HG02943 (cell line): ENCODE results near the gene BEND5.

Source experiments
- ATAC-seq: cut with Tn5 transposase; IDR thresholded peaks from one replicate; pipeline ENCODE4 v1.9.1; 2021; ENCODE audit warnings: mild to moderate bottlenecking, low read depth, moderate library complexity; ENCODE audit not compliant: unreplicated experiment

BEND5 gene

DNA sequence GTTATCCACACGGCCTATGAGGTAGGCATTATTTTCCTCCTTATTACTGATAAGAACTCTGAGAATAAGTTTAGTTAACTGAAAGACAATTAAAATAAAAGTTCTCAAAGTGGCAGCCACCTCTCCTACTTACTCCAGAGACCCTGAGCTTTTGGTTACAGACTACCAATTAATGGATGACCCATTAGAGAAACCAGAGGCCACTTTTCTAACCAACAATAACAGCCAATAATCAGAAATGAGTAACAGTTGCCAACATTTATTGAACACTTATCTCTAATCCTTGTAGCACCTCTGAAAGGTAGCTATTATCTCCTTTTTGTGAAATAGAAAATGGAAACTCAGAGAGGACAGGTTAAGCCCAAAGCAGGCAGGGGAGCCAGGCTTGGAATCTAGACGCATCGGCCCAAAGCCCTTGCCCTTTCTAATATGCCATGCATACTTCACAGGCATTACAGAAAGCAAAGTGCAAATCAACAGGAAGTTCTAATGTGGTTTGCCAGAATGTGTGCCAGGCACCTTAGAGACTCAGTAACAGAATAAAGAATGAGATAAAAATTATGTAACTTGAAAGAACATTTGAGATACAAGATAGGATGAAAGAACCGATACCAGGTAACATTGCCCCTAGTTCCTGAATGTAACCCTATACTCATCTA, 50.0 kb downstream of the BEND5 start:
- ATAC-seq = no peak

DNA sequence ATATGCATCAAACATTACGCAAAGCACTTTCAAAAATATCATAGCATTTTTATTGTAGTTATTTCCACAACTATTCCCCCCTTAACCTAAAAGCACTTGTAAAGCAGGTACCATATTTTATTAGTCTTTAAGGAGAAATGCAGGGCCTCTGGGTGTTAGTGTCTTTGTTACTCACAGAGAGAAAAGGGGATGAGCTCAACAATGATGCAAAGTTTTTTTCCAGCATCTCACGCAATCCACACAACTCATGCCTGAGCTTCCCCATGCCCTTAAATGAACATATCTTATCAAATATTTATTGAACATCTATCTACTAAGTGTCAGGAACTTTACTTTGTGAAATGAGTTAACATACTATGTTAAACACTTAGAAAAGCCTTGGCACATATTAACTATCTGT, 50.6 kb downstream of the BEND5 start:
- ATAC-seq = no peak

DNA sequence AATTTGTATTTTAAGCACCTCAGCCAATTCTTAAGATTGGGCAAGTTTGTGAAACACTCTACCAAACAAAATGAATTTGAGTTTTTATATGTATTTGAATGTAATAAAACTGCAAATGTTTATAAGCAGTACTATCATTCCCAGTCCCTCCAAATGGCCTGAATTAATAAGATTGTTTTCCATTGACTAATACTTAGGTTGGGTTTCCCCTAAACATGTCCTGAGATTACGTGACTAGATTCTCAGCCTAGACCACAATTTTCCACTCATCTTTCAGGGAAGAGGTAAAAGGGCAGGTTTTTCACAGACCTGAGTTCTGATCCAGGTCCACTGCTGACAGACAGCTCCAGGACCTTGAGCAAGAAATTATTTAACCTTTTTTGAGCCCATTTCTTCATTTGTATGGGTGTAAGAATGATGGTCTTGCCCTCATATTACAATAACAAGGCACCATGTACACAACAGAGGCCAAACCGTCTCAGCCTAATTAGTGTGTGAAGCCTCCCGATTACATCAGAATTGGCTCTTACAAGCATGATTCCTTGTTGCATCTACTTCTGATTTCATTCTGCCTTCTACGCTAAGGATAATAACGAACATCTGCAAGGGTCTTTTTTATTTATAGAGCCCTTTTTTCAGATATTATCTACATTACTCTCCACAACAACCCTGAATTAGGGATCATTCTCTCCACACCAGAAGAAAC, 51.2 kb downstream of the BEND5 start:
- ATAC-seq = no peak

DNA sequence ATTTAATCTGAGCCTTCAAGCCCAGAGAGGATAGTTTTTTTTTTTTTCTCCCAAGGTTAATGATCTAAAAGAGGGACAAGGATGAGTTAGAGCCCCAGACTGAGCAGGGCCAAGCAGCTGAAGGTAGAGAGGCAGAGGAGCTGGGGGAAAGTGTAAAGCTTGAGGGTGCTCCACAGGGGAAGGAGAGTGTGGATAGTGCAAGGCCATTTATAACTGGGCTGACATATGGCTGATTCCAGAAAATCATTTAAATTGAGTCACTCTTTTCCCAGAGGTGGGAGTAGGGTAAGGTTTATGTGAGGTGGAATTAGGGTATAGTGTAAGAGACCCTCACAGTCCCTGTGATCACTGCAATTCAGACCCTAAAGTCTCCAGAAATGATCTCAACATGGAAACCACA, 55.8 kb downstream of the BEND5 start:
- no peak for ATAC-seq

- ATAC-seq = no peak
These were observed 58.0 kb downstream of the BEND5 start for GRCh38 chr1:48718705-48719104.

DNA sequence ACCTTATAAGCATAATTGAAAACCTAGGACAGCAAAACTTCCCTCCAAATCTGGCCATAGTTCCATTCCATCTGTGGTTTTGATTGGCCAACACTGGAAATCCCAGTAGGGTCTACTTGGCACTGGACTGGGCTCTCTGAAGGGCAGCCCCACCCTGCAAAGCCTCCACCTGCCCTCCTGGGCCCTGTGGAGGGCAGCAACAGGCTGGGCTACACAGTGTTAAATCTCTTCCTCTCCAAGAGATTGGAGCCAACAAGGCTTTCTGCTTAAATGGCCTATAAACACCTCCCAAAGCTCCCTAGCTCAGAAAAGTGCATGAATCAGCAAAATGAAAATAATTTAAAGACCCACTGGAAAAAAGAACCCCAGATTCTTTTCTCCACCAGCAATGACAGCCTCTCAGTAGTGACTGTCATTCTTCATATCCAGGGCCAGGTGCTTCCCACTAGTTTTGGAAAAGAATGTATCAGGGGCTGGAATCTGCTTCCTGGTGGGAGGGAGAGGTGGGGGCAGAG, 58.5 kb downstream of the BEND5 start:
- ATAC-seq = no peak

DNA sequence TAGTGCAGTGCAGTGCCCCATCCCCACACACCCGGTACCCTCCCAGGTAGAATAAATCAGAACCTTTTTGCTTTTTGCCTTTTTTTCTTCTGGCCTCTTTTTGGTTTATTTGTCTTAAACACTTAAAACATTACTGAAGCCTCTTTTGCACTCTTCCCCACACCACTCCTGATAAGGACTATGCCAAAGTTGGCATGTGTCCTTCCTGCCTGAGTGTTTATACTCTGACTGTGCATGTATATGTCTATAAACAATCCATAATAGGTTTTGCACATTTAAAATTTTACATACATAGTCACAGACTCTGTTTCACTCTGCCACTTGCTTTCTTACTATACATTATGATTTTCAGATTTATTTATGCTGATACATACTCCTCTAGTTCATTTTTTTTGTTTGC, 59.6 kb downstream of the BEND5 start:
- ATAC-seq = no peak

GRCh38 chr1:48715921-48716320, 60.8 kb downstream of the BEND5 start:
- ATAC-seq = no peak

GRCh38 chr1:48710915-48711314, 65.8 kb downstream of the BEND5 start:
- ATAC-seq = no peak

DNA sequence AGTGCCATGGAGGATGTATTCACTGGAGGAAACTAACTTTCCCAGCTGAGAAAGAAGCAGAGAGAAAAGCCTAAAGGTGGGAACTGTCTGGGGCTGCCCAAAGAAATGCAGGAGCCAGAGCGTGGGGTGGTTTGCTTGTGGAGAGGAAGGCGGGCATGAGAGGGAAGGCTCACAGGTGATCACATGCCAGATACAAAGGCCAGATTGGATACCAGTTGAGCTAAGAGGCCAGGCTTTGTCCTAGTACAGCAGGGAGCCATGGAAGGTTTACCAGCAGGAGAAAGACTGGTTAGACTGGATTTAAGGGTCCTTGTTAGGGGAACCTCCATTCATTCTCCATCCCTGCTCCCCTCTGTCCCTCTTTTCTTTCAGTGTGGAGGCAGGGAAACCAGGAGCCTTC, 66.4 kb downstream of the BEND5 start:
- no peak for ATAC-seq

DNA sequence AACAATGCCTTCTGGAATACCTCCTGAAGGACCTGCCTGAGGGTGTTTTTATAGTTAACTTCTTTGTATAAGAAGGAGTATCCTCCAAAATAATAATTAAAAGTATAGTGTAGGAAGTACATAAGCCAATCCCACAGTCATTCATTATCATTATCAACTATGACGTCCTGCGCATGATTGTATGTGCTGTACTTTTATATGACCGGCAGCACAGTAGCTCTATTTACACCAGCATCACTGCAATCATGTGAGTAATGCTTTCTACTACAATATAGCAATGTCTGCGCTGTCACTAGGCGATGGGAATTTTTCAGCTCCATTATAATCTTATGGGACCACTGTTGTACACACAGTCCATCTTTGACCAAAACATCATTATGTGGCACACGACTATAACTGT, 72.0 kb downstream of the BEND5 start:
- ATAC-seq = no peak

- peak; percentile 49 for ATAC-seq
These were observed 75.2 kb downstream of the BEND5 start for GRCh38 chr1:48701445-48701844.

DNA sequence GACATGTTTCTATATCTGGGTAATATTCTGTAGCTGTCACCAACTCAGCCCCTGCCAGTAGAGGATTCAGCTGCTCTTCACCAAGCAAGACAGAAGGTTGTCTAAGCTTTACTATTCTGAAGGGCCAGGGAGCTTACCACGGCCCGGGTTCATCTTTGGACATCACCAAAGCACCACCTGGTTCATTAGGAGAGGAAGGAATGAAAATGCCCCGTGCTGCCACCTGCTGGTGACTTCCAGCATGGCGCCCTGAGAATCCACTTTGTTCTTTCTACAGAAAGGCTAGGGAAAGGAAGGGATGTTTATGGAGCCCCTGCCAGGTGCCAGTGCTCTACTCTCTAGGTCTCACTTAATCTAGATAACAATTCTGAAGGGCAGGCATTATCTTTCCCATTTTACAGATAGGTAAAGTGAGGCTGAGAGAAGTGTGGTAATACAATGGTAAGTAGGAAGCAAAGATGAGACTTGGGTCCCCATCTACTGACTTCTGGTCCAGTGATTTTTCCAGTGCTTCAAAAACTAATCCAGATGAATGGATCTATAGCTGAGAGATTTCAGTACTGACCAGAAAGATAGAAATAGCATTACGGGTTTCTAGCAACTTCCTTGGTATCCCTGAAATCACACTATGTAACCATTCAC, 79.5 kb downstream of the BEND5 start:
- ATAC-seq = no peak

DNA sequence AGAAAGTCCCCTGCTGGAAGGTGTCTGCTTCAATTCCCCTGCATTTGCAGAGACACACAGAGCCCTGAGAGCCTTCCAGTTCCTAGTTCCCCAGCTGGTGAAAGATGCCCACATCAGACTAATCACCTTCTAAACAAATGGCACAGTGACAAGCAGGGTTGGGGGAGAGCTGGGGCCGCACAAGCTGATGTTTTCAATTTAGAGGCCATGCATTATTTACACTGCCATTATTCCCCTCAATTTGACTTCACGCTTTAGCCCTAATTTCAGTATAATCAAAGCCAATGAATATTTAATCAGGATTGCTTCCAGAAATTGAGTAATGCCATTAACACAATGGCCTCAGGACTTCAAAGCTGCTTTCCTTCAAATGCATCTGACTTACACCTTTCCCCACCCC, 81.5 kb downstream of the BEND5 start:
- ATAC-seq = no peak

GRCh38 chr1:48693674-48694320, 82.9 kb downstream of the BEND5 start:
- ATAC-seq = no peak

GRCh38 chr1:48693180-48693579, 83.5 kb downstream of the BEND5 start:
- ATAC-seq = no peak

GRCh38 chr1:48692235-48692634, 84.5 kb downstream of the BEND5 start:
- ATAC-seq = no peak

DNA sequence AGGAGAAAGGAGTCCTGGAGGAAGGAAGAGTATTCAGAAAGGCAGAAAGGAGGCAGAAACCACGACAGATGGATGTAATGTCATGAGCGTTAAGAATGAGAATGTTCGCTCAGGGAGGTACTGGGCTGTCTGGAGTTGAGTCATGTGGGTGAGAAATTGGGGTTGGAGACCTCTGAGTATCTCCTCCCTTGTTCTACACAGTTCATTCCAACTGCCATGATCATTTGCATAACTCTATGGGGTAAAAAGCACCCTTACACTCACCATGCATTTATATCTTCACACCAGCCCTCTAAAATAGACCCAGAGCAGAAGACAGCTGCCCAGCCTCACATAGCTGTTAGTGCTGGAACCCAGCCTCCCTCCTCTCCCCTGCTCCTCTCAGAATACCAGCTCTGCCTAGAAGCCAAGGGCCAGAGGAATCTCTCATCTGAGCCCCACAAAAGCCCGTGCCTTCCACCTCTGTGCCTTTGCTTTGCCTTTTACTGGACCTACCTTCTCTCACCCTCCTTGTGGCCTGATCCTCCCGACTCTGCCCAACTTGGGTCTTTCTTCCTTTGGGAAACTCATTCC, 85.2 kb downstream of the BEND5 start:
- ATAC-seq = peak; percentile 61

DNA sequence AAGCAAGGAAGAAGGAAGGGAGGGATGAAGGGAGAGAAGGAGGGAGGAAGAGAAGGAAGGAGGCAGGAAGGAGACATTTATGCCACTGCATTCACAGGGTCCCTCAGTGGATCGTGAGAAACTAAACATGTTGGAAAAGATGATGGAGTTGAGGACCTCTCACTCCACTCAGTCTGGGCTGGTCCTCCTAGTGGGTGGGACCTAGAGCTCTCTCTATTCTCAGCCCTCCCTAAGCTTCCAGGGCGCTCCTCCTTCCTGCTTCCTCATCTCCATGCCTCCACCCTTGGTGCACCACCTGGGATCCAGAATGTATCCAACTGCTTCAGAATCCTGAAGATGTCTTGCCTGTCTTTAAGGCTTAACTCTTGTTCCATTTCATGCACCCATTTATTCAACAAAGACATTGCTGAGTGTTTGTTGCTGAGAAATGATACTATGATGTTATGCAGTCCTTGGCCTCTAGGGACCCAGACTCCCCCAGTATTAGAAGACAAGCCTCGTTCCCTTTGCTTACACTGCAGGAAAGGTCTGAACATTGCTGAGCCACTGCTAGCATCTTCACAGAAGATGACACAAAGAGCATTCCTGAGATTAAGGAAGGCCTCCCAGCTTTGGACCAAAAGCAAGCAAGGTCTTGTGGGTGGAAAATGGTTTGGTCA, 88.5 kb downstream of the BEND5 start:
- no peak for ATAC-seq

- ATAC-seq = no peak
These were observed 89.2 kb downstream of the BEND5 start for GRCh38 chr1:48687282-48688045.
